ENCODE data around the gene AEBP1. TPM values are rescaled to one million over a fixed set of nuclear protein-coding genes. Genes with fewer than 3 reads are reported as not detected.

The AEBP1 gene
- total RNA-seq, 1 donor from 2014 or later, result 94.3 TPM

- peak overlapping the region; percentile 71 for H3K27ac Mint-ChIP-seq
- TF ChIP-seq, protein P1, sequence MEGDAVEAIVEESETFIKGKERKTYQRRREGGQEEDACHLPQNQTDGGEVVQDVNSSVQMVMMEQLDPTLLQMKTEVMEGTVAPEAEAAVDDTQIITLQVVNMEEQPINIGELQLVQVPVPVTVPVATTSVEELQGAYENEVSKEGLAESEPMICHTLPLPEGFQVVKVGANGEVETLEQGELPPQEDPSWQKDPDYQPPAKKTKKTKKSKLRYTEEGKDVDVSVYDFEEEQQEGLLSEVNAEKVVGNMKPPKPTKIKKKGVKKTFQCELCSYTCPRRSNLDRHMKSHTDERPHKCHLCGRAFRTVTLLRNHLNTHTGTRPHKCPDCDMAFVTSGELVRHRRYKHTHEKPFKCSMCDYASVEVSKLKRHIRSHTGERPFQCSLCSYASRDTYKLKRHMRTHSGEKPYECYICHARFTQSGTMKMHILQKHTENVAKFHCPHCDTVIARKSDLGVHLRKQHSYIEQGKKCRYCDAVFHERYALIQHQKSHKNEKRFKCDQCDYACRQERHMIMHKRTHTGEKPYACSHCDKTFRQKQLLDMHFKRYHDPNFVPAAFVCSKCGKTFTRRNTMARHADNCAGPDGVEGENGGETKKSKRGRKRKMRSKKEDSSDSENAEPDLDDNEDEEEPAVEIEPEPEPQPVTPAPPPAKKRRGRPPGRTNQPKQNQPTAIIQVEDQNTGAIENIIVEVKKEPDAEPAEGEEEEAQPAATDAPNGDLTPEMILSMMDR (IDR thresholded peaks at IDR 0.05; ENCODE audit: unreplicated experiment), result no peak
- no peaks in the 10 kb centered on the region for H3K36me3 Mint-ChIP-seq
- no peak overlapping the region for H3K4me3 Mint-ChIP-seq
- H3K4me1 Mint-ChIP-seq, result peaks cover 23% of the 10 kb centered on the region
- DNase-seq (ENCODE audit: low spot score in 2 of 2, unreplicated experiment in 2 of 2), result no peak
- no peaks in the 10 kb centered on the region for H3K27me3 Mint-ChIP-seq (ENCODE audit: low read depth)
- H3K9me3 Mint-ChIP-seq, result no peaks in the 10 kb centered on the region
Observed at GRCh38 chr7:44084701-44085100, 19.4 kb upstream of the AEBP1 start.

- TF ChIP-seq, protein P1 (IDR thresholded peaks at IDR 0.05; ENCODE audit: unreplicated experiment), result no peak
- Mint-ChIP-seq H3K9me3 (no peaks in the 10 kb centered on the region), H3K27me3 (ENCODE audit: low read depth) (no peaks in the 10 kb centered on the region), H3K27ac (no peak overlapping the region), H3K36me3 (no peaks in the 10 kb centered on the region), H3K4me1 (peaks cover 23% of the 10 kb centered on the region), H3K4me3 (no peak overlapping the region)
- DNase-seq (ENCODE audit: low spot score in 2 of 2, unreplicated experiment in 2 of 2), result no peak
Observed at GRCh38 chr7:44085546-44085945, 18.6 kb upstream of the AEBP1 start.

- Mint-ChIP-seq H3K36me3 (no peaks in the 10 kb centered on the region), H3K4me3 (no peak overlapping the region), H3K27ac (no peak overlapping the region), H3K4me1 (peaks cover 17% of the 10 kb centered on the region), H3K9me3 (no peaks in the 10 kb centered on the region), H3K27me3 (ENCODE audit: low read depth) (no peaks in the 10 kb centered on the region)
- DNase-seq (ENCODE audit: low spot score in 2 of 2, unreplicated experiment in 2 of 2), result no peak
- TF ChIP-seq, protein P1 (IDR thresholded peaks at IDR 0.05; ENCODE audit: unreplicated experiment), result no peak
Observed at GRCh38 chr7:44086627-44087026, 17.5 kb upstream of the AEBP1 start.

GRCh38 chr7:44087911-44088838 is 16.0 kb upstream of the AEBP1 start:
- Mint-ChIP-seq H3K27ac (peak overlapping the region; percentile 51), H3K9me3 (no peaks in the 10 kb centered on the region), H3K36me3 (no peaks in the 10 kb centered on the region), H3K27me3 (ENCODE audit: low read depth) (no peaks in the 10 kb centered on the region), H3K4me1 (peaks cover 12% of the 10 kb centered on the region), H3K4me3 (no peak overlapping the region)
- TF ChIP-seq, protein P1 (IDR thresholded peaks at IDR 0.05; ENCODE audit: unreplicated experiment), result no peak
- DNase-seq (ENCODE audit: low spot score in 2 of 2, unreplicated experiment in 2 of 2), result no peak

GRCh38 chr7:44093102-44093641 is 11.0 kb upstream of the AEBP1 start:
- no peaks in the 10 kb centered on the region for H3K36me3 Mint-ChIP-seq
- no peak overlapping the region for H3K4me3 Mint-ChIP-seq
- H3K4me1 Mint-ChIP-seq, result peaks cover 7% of the 10 kb centered on the region
- DNase-seq (ENCODE audit: low spot score in 2 of 2, unreplicated experiment in 2 of 2), result no peak
- H3K9me3 Mint-ChIP-seq, result no peaks in the 10 kb centered on the region
- H3K27ac Mint-ChIP-seq, result no peak overlapping the region
- TF ChIP-seq, protein P1 (IDR thresholded peaks at IDR 0.05; ENCODE audit: unreplicated experiment), result no peak
- no peaks in the 10 kb centered on the region for H3K27me3 Mint-ChIP-seq (ENCODE audit: low read depth)

All from mesothelial cell of epicardium (in vitro differentiated cells).